ENCODE measurements around the gene TBX2.
"Not testable (repeated sequence)": the region's sequence is repeated elsewhere in the genome, so short reads cannot be mapped to it uniquely, and the experiment has no call there.

Gene TBX2

GRCh38 chr17:61354895-61355874, 44.5 kb upstream of the TBX2 start:
- in situ Hi-C loops (cut with HindIII; ENCODE audit: low sequenced_read_pairs), result no loop called here
- no peak for DNase-seq (ENCODE audit: low read depth)
- H3K4me3 ChIP-seq (ENCODE audit: low read depth, low read length), result no peak overlapping the region
- no peak for TF ChIP-seq CTCF (IDR thresholded peaks at IDR 0.05; ENCODE audit: low read depth, low read length, missing control alignments)

- in situ Hi-C loops (cut with HindIII; ENCODE audit: low sequenced_read_pairs); DNase-seq (ENCODE audit: low read depth); H3K4me3 ChIP-seq (ENCODE audit: low read depth, low read length): not testable (repeated sequence)
Observed at GRCh38 chr17:61357061-61357460, 42.6 kb upstream of the TBX2 start.

- in situ Hi-C loops (cut with HindIII; ENCODE audit: low sequenced_read_pairs); DNase-seq (ENCODE audit: low read depth); H3K4me3 ChIP-seq (ENCODE audit: low read depth, low read length): not testable (repeated sequence)
Observed at GRCh38 chr17:61359513-61359912, 40.1 kb upstream of the TBX2 start.

GRCh38 chr17:61360318-61360943, 39.2 kb upstream of the TBX2 start:
- in situ Hi-C loops (cut with HindIII; ENCODE audit: low sequenced_read_pairs), result no loop called here
- no peak for DNase-seq (ENCODE audit: low read depth)
- no peak overlapping the region for H3K4me3 ChIP-seq (ENCODE audit: low read depth, low read length)
- no peak for TF ChIP-seq CTCF (IDR thresholded peaks at IDR 0.05; ENCODE audit: low read depth, low read length, missing control alignments)

- in situ Hi-C loops (cut with HindIII; ENCODE audit: low sequenced_read_pairs), result no loop called here
- no peak overlapping the region for H3K4me3 ChIP-seq (ENCODE audit: low read depth, low read length)
- DNase-seq (ENCODE audit: low read depth), result peak; percentile 61
- TF ChIP-seq CTCF (IDR thresholded peaks at IDR 0.05; ENCODE audit: low read depth, low read length, missing control alignments), result no peak
Observed at GRCh38 chr17:61361084-61361483, 38.6 kb upstream of the TBX2 start.

- no peak for TF ChIP-seq CTCF (IDR thresholded peaks at IDR 0.05; ENCODE audit: low read depth, low read length, missing control alignments)
- in situ Hi-C loops (cut with HindIII; ENCODE audit: low sequenced_read_pairs), result no loop called here
- no peak for DNase-seq (ENCODE audit: low read depth)
- H3K4me3 ChIP-seq (ENCODE audit: low read depth, low read length), result no peak overlapping the region
Observed at GRCh38 chr17:61362396-61362795, 37.2 kb upstream of the TBX2 start.

GRCh38 chr17:61362852-61363600, 36.6 kb upstream of the TBX2 start:
- no peak for DNase-seq (ENCODE audit: low read depth)
- no peak for TF ChIP-seq CTCF (IDR thresholded peaks at IDR 0.05; ENCODE audit: low read depth, low read length, missing control alignments)
- in situ Hi-C loops (cut with HindIII; ENCODE audit: low sequenced_read_pairs), result no loop called here
- H3K4me3 ChIP-seq (ENCODE audit: low read depth, low read length), result no peak overlapping the region

Data from astrocyte of the cerebellum (primary cell).